NCI-H1092 treated with DMSO at 0.1 percent for 48 hours (cell line): ENCODE measurements around the gene RAB7B.
"Not testable (repeated sequence)": the region's sequence is repeated elsewhere in the genome, so short reads cannot be mapped to it uniquely, and the experiment has no call there.

ENCODE experiments used
- DNase-seq: peaks from one replicate; lab custom pipeline; 2025; lab: John Stamatoyannopoulos, UW

The RAB7B gene

DNA sequence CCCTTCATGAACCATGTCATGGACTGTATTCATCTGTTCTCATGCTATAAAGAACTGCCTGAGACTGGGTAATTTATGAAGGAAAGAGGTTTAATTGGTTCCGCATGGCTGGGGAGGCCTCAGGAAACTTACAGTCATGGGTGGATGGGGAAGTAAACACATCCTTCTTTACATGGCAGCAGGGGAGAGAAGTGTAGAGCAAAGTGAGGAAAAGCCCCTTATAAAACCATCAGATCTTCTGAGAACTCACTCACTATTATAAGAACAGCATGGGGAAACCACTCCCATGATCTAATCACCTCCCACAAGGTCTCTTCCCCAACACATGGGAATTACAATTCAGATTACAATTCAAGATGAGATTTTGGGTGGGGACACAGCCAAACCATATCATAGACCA lies 6.6 kb downstream of the RAB7B start:
- DNase-seq, result not testable (repeated sequence)

DNA sequence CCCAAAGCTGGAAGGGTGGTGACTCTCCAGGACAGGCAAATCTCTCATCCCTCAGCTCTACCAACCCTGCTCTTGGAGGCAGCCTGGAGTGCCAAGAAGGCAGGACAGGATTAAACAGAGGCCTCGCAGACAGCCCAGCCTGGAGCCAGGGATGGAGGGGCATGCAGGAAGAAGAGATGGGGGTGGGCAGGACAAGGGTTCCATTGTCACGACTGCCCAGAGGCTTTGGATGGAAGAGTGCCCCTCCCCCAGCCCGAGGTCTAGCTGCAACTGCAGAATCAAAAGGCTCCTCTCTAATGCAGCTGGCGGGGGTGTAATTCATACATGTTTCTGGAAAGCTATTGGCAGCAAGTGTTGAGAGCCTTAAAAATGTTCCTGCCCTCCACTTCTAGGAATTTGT lies 8.8 kb downstream of the RAB7B start:
- DNase-seq, result no peak

DNA sequence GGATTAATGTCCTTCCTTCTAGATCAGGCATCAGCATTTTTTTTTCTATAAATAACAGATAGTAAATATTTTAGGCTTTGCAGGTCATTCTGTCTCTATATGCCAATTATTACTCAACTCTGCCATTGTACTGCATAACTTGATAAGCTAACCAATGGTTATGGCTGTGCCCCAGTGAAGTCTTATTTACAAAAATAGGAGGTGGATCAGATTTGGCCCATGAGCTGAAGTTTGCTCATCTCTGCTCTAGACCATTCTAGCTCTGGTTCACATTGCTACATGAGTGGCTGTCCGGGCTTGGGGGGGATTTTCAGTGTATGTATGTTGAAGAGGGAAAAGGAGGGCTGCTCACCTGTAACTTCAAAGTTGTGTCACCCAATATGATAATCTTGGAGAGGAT lies 10.1 kb downstream of the RAB7B start:
- no peak for DNase-seq

DNA sequence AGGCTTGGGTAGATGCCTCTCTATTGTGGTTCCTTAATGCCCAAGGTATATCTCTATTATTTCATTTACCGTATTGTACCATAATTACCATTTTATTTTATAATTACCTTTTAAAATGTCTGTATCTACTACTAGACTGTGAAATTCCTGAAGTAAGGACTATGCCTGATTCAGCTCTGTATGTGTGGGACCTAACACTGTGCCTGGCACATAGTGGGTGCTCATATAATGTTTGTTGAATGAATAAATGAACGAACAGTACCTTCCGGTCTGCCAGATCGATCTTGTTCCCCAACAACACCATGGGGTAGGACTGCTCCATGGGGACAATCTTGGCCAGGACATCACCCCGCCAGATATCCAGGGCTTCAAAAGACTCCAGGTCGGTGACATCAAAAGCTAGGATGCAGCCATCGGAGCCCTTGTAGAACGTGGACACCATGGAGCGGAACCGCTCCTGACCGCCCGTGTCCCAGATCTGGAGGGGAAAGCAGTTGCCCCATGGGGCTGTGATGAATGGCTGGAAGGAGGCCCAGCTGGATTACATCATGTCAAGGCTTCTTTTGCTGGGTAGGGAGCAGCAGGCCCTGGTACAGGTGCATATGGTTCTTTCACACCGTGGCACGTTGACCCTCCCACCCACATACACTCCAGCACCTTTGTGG lies 10.8 kb downstream of the RAB7B start:
- DNase-seq, result no peak

DNA sequence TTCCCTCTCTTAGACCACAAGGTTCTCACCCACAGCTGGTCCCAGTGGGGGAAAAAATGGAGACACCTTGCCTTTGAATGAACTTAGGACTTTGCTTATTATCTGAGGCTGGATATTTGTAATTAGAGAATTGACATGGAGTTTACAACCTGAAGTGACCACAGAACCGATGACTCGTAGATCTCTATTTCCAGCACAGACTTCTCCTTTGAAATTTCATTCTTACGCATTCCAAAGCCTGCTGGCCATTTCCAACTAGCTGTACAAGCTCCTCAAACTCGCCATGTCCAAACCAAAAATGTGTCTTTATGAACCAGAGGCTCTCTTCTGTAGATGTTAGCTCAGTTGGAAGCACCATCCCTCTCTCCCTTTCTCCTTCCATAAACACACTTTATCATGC lies 12.0 kb downstream of the RAB7B start:
- no peak for DNase-seq

DNA sequence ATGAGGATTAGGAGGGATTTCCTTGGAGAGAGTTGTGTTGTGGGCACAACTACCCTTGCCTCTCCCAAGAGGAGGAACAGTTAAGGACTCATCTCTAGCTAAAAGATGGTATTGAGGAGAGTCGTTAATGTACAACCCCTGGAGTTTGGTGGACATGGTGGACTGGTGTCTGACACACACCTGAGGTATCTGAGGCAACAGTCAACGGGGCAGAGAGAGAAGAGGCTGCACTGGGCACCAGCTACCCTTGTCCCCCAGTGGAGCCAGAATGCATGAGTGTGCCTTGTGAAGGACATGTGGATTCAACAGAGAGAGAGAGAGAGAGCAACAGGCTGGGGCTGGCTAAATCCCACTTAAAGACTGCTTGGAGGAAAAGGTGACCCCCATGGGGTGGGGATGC lies 13.0 kb downstream of the RAB7B start:
- DNase-seq, result no peak

DNA sequence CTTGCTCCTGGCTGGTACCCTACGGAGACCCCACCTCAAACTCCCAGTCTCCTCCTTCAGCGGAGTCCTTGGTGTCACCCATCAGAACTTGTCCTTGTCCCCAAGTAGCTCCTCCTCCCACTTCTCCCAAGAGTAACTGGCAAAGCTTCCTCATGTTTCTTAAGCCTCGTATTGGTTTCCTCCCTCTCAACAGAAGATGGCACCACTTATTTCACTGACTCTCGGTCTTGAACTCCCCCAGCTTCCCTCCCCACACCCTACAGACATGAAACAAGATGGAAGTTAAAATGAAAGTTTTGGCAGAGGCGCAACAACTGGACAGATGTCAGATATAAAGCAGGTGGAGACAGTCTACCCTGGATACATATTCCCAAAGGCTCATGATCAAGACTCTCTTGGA lies 13.4 kb downstream of the RAB7B start:
- DNase-seq, result no peak

DNA sequence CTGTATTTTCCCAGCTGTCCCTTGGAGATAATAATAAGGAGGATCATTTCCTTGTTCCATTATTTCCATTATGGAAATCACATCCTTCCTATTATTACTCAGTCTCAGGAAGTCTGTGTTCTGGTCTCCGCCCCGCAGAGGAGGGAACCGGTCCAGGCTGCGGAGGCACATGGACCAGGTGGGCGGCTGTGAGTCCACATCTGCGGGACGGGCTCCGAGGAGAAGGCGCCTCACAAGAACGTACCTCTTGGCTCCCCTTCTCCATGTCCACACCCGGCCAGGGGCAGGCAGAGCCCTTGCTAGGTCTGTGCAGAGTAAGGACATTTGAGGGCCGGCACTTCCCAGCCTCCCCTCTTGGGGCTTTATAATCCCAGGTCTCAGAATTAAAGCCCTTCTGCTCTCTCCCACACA lies 14.6 kb downstream of the RAB7B start:
- DNase-seq, result no peak

DNA sequence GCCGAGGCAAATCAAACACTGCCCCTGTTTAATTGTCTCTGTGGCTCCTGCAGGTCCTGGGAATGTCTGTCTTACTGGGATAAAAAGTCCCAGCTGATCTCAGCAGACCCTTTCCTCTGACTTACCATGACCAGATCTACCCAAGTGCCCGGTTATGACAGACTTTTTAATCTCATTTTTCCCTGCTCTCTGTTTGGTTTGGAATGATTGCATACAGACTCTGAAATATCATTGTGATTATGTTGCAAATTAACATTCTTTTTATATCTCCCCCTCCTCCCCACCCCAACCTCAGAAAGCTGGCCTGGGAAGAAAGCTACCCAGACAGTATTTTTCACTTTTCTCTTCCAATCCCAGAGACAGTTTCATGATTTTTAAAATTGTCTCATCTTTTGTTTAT lies 16.3 kb downstream of the RAB7B start:
- no peak for DNase-seq

DNA sequence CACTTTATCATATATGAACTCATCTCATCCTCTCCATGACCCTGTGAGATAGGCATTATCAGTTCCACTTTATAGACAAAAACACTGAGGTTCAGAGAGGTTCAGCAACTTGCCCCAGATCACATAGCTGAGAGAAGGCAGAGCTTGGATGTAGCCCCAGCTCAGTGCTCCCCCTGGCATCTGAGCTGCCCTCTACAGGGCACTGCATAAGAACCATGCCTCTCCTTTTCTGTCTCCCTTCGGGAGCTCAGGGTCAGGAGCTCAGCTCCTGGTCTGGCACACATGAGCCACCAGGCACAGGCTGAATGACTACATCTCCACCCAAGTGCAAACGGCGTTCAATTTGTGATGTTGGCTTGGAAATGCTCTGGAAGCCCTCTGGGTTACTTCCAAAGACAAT lies 16.9 kb downstream of the RAB7B start:
- no peak for DNase-seq

DNA sequence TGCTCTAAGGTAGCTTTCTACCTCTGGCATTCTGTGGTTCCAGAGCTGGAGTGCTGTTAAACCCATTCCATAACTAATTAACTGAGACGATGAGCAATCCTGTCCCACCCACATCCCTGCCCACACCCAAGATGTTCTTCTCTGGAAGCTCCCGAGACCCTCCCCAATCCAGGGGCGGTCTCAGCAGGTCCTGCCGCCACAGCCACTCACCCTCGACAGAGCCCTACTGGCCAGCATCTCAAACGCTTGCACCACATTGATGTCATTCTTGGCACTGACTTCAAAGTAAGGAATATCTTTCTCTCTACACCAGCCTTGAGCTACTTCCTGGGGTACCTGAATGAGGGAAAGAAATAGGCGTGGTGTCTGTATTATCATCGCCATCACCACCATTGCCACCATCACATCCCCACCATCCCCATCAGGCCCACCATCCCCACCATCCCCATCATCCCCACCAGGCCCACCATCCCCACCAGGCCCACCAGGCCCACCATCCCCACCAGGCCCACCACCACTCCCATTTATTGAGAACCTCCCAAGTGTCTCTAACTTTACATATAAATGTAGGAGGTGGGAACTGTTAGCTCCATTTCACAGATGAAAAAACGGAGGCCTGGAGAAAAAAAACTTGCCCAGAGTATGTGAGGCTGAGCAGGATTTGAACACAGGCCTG lies 17.7 kb downstream of the RAB7B start:
- DNase-seq, result no peak

DNA sequence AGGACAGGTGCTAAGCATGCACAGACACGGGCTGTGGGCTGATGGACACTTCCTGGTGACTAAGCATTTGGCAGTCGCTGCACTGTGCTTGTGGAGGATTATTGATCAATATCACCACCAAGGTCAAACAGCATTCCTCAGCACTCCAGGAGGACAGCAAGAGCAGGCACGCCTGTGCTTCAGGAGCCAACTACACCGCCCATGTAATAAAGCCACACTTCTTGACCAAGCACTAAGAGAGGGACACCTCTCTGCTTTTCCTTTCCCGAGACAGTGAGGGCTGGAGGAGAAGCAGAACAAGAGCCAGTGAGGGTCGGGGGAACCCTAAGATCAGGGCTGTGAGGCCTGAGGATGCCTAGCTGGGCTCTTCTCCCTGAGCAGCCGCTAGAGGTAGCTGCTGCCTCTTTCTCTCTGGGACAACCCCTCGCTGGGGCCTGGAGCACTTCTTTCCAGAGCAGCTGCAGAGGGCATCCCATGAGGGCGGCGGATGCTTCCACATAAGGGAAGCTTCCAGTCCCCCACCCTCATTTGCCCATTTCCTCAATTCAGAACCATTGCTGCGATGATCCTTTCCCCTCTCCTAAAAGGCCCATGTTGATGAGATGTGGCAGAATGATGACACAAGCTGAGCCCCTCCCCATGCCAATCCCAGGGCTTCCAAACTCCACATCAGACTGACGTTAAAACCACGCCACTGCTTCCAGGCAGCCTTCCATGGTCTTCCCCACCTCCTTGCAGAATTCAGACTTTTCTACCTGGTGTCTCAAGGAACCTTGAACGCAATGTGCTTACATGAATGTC lies 19.1 kb downstream of the RAB7B start:
- peak; percentile 30 for DNase-seq

DNA sequence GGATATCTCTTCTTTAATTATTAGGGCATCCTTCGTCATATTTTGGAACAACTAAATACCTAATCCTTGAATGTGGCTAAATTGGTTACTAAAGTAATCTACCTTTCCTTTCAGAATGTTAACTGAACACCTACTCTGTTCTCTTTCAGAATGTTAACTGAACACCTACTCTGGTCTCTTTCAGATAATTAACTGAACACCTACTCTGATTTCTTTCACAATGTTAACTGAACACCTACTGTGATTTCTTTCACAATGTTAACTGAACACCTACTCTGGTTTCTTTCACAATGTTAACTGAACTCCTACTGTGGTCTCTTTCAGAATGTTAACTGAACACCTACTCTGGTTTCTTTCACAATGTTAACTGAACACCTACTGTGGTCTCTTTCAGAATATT lies 21.9 kb downstream of the RAB7B start:
- no peak for DNase-seq

DNA sequence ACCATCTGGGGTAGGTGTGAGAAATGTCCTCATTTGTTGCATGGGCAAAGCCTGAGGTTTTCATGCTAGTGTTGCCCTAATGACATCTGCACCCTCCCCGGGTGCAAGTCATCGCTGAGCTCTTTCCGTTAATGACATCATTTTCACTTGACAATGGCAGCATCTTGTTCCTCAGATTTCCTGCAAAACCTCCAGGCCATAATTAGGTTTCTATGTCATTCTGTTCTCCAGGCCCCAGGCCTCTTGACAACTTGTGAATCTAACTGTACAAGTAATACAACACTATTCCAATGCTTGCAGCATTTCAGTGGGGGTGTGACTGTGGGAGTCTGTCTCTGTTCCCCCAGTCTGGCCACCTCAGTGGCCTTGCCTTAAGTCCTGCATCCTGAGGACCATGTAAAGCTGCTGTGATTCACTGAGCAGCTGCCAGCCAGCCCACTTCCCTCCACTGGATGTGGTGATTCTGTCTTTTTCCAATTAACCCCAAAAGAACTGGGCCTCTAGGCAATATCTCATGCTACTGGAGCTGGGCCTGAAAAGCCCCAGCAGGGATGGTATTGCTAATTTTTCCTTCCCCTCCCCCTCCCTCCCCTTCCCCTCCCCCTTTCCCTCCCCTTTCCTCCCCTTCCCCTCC lies 22.8 kb downstream of the RAB7B start:
- DNase-seq, result no peak

DNA sequence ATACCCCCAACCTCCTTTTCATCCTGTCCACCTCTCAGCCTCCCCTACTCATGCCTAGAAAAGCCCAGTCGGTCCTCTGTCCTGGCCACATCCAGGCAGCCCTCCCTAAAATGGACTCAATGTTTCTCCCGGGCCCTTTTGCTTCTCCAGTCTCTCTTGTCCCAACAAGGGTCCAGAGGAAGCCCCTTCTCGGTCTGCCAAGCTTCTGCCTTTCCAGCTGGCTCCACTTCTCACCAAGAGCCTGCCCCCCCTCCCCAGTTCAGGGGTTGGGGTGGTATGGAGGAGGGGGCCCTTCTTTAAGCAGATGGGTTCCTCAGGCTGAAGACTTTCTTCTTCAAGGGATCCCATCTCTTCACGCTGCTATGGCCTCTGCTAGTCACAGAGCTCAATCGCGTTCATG lies 23.9 kb downstream of the RAB7B start:
- DNase-seq, result no peak

DNA sequence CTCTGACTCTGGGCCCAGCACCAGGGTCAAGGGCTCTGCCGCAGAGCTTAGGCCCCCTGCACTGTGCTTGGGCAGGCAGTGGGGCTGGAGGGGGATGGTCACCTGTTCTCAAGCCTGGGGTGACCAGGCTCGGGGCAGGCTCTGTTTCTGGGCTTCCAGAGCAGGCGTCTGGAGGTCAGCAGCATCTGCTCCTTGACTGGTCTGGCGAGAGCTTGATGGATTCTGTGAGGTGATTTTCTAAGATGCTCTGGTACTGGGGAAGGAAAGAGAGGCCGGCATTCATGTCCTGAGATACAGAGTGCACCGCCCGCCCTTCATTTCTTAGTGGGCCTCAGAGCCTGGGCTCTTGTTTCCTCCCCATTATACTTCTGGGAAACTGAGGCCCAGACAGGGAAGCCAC lies 24.5 kb downstream of the RAB7B start:
- no peak for DNase-seq

DNA sequence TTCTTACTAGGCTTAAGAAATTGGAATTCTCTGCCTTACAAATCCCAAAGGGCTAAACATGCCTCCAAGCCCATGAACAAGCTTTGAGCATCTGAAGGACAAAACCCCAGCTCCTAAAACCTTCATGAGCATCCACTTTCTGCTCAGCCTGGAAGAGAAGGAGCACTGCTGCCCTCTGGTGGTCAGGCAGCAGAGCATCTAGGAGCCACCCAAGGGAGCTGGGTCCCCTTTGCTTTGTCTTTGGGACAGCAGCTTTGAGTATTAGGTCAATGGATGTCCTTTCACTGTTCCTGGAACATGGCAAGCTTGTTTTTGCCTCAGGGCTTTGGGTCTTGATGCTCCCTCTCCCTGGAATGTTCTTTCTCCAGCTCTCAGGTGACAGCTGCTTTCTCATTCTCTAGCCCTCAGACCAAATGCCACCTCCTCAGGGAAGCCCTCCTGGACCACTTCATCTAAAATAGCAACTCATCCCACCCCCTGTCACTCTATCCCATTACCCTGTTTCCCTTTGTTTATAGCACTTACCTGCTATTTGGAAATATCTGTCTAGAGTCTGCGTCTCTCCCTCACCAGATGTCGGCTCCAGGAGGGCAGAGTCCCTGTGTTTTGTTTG lies 25.7 kb downstream of the RAB7B start:
- DNase-seq, result peak; percentile 92

DNA sequence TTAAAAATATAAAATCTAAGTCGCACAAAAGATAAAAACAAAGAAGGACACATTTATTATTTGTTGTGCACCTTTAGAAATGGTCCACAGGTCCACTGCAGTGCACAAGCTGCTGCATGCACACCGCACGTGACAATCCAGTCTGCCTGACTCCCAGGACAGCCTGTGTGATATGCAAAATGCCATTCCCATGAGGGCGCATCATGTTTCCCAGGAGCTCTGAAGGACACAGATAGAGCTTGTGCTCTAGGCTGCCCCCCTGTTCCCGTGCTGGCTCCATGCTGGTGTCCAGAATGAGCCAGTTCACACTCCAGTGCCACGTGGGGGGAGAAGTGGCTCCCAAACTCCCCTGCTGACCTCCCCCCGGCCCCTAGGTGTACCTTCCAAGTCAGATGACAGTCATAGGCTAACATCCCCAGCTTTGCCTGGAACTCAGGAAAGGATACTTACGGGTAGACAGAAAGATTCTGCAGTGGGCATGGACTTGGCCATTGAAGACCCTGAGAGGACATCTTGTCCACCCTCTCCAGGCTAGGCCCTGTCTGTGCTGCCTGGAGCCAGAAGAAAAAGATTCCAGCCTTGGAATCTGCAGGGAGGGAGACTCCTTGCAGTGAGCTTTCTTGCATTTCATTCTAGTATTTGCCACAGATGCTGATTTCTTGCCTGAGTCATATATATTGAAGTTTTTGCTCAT lies 26.3 kb downstream of the RAB7B start:
- peak; percentile 73 for DNase-seq

DNA sequence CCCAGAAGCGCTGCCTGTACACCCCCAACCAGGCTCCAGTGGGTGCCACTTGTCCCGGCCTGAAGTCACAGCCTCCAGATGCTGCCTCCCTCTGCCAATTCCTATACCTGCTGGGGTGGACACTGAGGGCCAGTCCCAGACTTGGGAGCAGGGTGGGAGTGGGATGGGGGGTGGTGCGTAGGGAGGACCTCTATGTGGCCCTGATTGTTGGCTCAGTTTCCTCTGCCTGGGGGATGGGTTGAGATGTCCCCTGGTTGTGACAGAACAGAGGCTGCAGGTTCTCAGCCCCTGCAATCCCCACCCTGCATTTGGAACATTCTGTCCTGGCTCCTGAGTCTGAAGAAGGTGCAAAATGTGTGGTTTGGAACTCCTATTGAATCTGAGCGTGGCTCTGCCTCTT lies 27.2 kb downstream of the RAB7B start:
- no peak for DNase-seq

DNA sequence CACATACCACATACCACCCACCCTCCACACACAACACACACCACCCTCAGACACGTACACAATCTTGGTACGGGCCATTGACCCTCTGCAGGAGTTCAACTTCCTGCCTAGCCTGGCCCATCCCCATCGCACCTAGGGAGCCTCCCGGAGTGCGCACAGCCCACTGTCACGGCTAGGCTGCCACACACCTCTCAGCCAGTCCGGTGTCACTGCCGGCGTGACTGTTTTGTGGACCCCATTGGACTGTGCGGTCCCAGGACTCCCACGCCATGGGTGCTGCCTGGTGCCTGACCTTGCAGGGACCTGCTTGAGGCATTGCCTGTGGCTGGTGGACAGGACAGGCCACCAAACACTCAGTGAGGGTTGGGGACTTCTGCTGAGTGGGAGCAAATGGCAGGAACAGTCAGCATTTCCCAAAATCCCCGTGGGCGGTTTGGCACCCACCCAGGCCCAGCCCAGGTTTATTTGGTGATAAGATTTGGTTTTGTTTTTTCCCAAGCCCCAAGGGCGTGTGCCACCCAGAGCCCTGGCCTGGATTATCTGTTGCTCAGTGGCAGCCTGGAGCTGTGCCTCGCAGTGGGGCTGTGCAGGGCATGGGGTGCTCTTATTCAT lies 27.7 kb downstream of the RAB7B start:
- no peak for DNase-seq

DNA sequence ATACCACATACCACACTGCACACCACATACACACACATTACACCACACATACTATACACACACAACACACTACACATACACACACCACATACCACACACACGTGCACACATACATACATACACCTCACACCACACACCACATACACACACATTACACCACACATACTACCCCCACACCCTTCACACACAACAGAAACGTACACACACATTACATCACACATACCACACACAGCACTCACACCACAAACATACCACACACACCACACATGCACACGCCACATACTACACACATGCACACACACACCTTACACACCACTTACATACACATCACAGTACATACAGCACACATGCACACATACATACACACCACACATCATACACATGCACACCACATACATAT lies 28.5 kb downstream of the RAB7B start:
- DNase-seq, result no peak
